GM12864 (cell line): ENCODE data around the gene BCL2L15.

Experiments
- DNase-seq: peaks from one replicate; pipeline ENCODE4 v3.0.0-alpha.2; 2011; ENCODE audit warnings: low read depth
- H3K4me3 ChIP-seq: 2 replicates; pipeline ENCODE4 v1.5.1; 2011; ENCODE audit warnings: mild to moderate bottlenecking, low read depth, low read length, control low read depth
- CTCF ChIP-seq: IDR thresholded peaks from 2 replicates; pipeline ENCODE4 v1.5.1; 2011; ENCODE audit warnings: low read depth, mild to moderate bottlenecking, moderate library complexity, low read length, control low read depth, inconsistent platforms; ENCODE audit errors: missing control alignments

Gene BCL2L15

DNA sequence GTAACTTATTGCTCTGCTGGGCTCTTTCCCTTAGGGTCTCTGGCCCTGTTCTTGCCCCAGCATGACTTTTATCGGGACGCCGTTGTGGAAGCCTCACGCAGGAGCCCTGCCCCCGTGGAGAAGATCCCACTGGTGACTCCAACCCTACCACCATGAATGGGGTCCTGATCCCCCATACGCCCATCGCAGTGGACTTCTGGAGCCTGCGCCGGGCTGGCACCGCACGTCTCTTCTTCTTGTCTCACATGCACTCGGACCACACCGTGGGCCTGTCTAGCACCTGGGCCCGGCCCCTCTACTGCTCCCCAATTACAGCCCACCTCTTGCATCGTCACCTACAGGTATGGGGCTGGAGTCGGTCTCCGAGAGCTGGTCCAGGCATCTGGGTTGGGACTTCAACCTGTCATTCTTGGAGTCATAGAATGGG, 18.1 kb upstream of the BCL2L15 start:
- DNase-seq, result no peak
- no peak for TF ChIP-seq CTCF
- peak overlapping the region; percentile 95 for H3K4me3 ChIP-seq

DNA sequence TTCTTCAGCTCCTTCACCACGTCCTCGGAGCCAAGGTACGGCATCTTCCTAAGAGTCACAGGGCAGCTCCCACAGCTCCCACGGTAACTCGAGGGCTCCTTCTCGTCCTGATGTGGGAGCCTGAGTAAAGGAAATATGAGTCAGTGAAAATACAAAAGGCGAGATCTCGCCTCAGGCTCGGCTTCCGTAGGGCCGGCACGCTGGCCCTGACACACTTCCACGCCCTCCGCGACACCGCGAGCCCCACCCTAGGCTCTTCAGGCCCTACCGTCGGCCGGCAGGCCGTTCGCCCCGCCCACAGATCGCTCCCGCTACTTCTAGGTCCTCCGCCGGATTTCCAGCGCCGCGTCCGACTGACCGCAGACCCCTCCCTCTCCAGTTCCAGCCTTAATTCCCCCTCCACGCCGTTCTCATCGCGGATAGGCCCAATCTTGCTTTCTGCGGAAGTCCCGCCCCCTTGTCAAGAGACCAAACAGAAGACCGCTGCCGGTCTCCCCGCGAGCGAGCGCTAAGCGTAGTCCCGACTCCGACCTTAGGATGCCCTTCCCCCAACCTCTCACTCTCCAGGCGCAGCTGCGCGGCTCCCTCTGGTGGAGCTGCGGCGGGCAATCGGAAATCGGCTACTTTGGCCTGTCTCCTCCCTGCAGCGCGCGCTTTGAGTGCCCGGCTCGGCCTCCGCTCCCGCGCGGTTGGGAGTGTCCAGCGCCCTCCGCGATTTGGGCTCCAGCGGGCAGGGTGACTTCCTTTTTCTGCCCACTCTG, 17.5 kb upstream of the BCL2L15 start, which contains the start of the genes AP4B1 and DCLRE1B:
TSS of gene AP4B1 (minus strand) at position 126 of the 761 bp plus-strand sequence. CDS start at position 44, 82 bp downstream.
TSS of gene DCLRE1B (plus strand) at position 653 of the 761 bp plus-strand sequence. CDS start 261 bp downstream, outside the sequence.
- TF ChIP-seq CTCF, result peak; percentile 66
- H3K4me3 ChIP-seq, result peak within 1 kb of the TSS; percentile 95
- DNase-seq, result peak; percentile 99

DNA sequence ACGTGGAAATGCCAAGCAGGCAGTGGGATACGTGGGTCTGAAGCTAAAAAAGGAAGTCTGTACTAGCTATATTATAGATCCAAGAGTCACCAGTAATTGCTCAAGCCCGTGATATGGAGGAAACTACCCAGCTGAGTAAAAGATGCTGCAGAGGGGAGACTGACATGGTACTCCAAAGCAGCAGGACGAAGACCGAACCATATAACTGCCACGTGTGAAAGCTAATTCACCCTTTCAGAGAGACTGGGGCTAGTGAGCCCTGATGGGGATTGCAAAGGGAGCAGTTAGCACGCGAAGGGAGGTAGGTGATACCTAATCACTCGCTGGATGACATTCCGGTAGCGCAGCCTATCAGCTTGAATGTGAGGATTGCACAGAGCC, 16.9 kb upstream of the BCL2L15 start:
- peak; percentile 38 for DNase-seq
- H3K4me3 ChIP-seq, result peak overlapping the region; percentile 95
- TF ChIP-seq CTCF, result no peak

GRCh38 chr1:113903501-113904292, 16.3 kb upstream of the BCL2L15 start:
- no peak for TF ChIP-seq CTCF
- no peak for DNase-seq

GRCh38 chr1:113901191-113901590, 13.8 kb upstream of the BCL2L15 start:
- no peak for TF ChIP-seq CTCF
- no peak overlapping the region for H3K4me3 ChIP-seq
- DNase-seq, result no peak

More at GRCh38 chr1:113903501-113904292, 16.3 kb upstream of the BCL2L15 start:
- peak overlapping the region; percentile 95 for H3K4me3 ChIP-seq

- TF ChIP-seq CTCF, result no peak
- no peak overlapping the region for H3K4me3 ChIP-seq
- DNase-seq, result no peak
These were observed 11.7 kb upstream of the BCL2L15 start for GRCh38 chr1:113899111-113899510.
